Keratinocyte (primary cell): ENCODE measurements around the gene TTC14. TPM values are rescaled to one million over a fixed set of nuclear protein-coding genes. Genes with fewer than 3 reads are reported as not detected.
"Not testable (repeated sequence)": the region's sequence is repeated elsewhere in the genome, so short reads cannot be mapped to it uniquely, and the experiment has no call there.

Experiments
- DNase-seq: peaks from one replicate; pipeline ENCODE4 v3.0.0-alpha.2; 2011; ENCODE audit warnings: low read depth, missing footprints, low spot score
- FAIRE-seq: peaks from 2 replicates; lab custom pipeline; 2011; peaks lifted over from hg19 to GRCh38; lab: Jason Lieb, UNC
- H2AFZ ChIP-seq: 2 replicates; pipeline ENCODE4 v1.6.0; 2012; ENCODE audit warnings: low read length, control low read depth, inconsistent platforms; ENCODE audit not compliant: control insufficient read depth
- H3K27ac ChIP-seq: 2 replicates; pipeline ENCODE4 v1.5.1; 2011; ENCODE audit warnings: low read length; ENCODE audit not compliant: control insufficient read depth, insufficient read depth
- H3K27me3 ChIP-seq: 3 replicates; pipeline ENCODE4 v1.6.0; 2011; ENCODE audit warnings: low read length; ENCODE audit not compliant: control insufficient read depth, insufficient read depth; ENCODE audit errors: extremely low read depth
- H3K36me3 ChIP-seq, 2 experiments: 2 replicates in 1 of 2; 3 replicates in 1 of 2; pipeline ENCODE4 v1.5.1; 2011; ENCODE audit warnings: low read length in 2 of 2, mild to moderate bottlenecking in 1 of 2; ENCODE audit not compliant: control insufficient read depth in 2 of 2, insufficient read depth in 2 of 2; ENCODE audit errors: extremely low read depth in 1 of 2
- H3K4me1 ChIP-seq: 3 replicates; pipeline ENCODE4 v1.5.1; 2011; ENCODE audit warnings: low read length; ENCODE audit not compliant: control insufficient read depth, insufficient read depth; ENCODE audit errors: extremely low read depth
- H3K4me2 ChIP-seq: 3 replicates; pipeline ENCODE4 v1.6.0; 2011; ENCODE audit warnings: low read depth, low read length; ENCODE audit not compliant: control insufficient read depth, insufficient read depth; ENCODE audit errors: extremely low read depth
- H3K4me3 ChIP-seq, 3 experiments: fragments of 200-600 bp in 1 of 3; sonication (generic) in 1 of 3; 2 replicates in 2 of 3; 3 replicates in 1 of 3; pipeline ENCODE4 v1.5.1; 2011 to 2016; ENCODE audit warnings: low read length in 3 of 3, mild to moderate bottlenecking in 3 of 3, control low read depth in 2 of 3, inconsistent platforms in 1 of 3, low read depth in 1 of 3, mixed read lengths in 1 of 3, mixed run types in 1 of 3, moderate library complexity in 1 of 3; ENCODE audit not compliant: control insufficient read depth in 2 of 3, insufficient read depth in 2 of 3; ENCODE audit errors: extremely low read depth in 1 of 3
- H3K79me2 ChIP-seq: 2 replicates; pipeline ENCODE4 v1.6.0; 2012; ENCODE audit warnings: low read length; ENCODE audit not compliant: control insufficient read depth, insufficient read depth
- H3K9ac ChIP-seq: 3 replicates; pipeline ENCODE4 v1.6.0; 2011; ENCODE audit warnings: low read length; ENCODE audit not compliant: control insufficient read depth, insufficient read depth; ENCODE audit errors: extremely low read depth
- H3K9me1 ChIP-seq: 3 replicates; pipeline ENCODE4 v1.6.0; 2011; ENCODE audit warnings: low read length; ENCODE audit not compliant: control insufficient read depth, insufficient read depth; ENCODE audit errors: extremely low read depth
- H3K9me3 ChIP-seq: 2 replicates; pipeline ENCODE4 v1.5.1; 2012; ENCODE audit warnings: low read depth, low read length; ENCODE audit not compliant: control insufficient read depth
- H4K20me1 ChIP-seq: 3 replicates; pipeline ENCODE4 v1.6.0; 2011; ENCODE audit warnings: low read length; ENCODE audit not compliant: control insufficient read depth, insufficient read depth; ENCODE audit errors: extremely low read depth
- EZH2 ChIP-seq: IDR thresholded peaks from one replicate; pipeline ENCODE4 v1.6.1; 2012; ENCODE audit warnings: inconsistent platforms, mild to moderate bottlenecking, low read length, moderate library complexity
- dilution Hi-C: fragments of 300-500 bp; cut with MboI; formaldehyde crosslinking; loops from one replicate; pipeline ENCODE4 v1.7.0; 2020; ENCODE audit warnings: low sequenced_read_pairs; ENCODE audit not compliant: extremely low pct_ligation_motif_present
- polyA plus RNA-seq, 5 experiments: library from polyadenylated mRNA; depleted of rRNA in 3 of 5; stranded (reverse) in 3 of 5; stranded (forward) in 1 of 5; unstranded in 1 of 5; fragments of >200 nt; gene quantifications; 1 replicate in 1 of 5; 2 replicates in 3 of 5; 3 replicates in 1 of 5; pipeline versions ENCODE4 v1.2.1 to v1.2.3, GENCODE V29; 2011 to 2012; ENCODE audit warnings: missing spikeins in 2 of 5, low read depth in 1 of 5, low replicate concordance in 1 of 5
- TF ChIP-seq, protein P1 (sequence below), 3 experiments: IDR thresholded peaks in 1 of 3; conservative IDR thresholded peaks in 1 of 3; optimal IDR thresholded peaks in 1 of 3; 2 replicates in 2 of 3; 3 replicates in 1 of 3; pipeline versions ENCODE3 to v1.5.1; 2011; ENCODE audit warnings: low read length in 3 of 3, mild to moderate bottlenecking in 3 of 3, moderate library complexity in 2 of 3, control low read depth in 1 of 3, inconsistent platforms in 1 of 3; ENCODE audit not compliant: insufficient read depth in 2 of 3; ENCODE audit errors: extremely low read depth in 1 of 3

TTC14 gene
- polyA plus RNA-seq, 1 donor (not counting 4 experiments of a cell fraction or from before 2014, with no cell fraction given), result 30.5 TPM

DNA sequence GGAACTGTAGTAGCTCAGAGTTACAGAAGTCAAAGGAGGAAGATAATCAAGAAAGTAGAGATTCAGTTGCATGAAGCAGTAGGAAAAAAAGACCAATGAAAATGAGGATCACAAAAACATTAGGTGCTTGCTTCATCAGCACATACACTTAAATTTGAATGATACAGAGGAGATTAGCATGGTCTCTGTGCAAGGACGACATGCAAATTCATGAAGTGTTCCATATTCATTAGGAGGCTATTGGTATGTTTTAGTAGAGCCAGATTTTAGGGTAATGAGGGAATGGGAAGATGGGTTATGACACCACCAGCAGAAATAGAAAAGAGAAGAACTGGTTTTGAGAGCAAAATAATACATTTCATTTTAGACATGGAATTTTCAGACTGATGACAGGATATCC, 21.0 kb upstream of the TTC14 start:
- DNase-seq, result no peak
- no peak overlapping the region for H2AFZ ChIP-seq
- no peak overlapping the region for H3K9ac ChIP-seq
- no peaks in the 10 kb centered on the region for H4K20me1 ChIP-seq
- dilution Hi-C loops, result no loop called here
- H3K27me3 ChIP-seq, result no peaks in the 10 kb centered on the region
- H3K79me2 ChIP-seq, result no peaks in the 10 kb centered on the region
- H3K27ac ChIP-seq, result no peak overlapping the region
- H3K36me3 ChIP-seq, result no peaks in the 10 kb centered on the region
- H3K4me1 ChIP-seq, result no peaks in the 10 kb centered on the region
- no peak overlapping the region for H3K4me2 ChIP-seq
- no peak for TF ChIP-seq EZH2
- TF ChIP-seq, protein P1, sequence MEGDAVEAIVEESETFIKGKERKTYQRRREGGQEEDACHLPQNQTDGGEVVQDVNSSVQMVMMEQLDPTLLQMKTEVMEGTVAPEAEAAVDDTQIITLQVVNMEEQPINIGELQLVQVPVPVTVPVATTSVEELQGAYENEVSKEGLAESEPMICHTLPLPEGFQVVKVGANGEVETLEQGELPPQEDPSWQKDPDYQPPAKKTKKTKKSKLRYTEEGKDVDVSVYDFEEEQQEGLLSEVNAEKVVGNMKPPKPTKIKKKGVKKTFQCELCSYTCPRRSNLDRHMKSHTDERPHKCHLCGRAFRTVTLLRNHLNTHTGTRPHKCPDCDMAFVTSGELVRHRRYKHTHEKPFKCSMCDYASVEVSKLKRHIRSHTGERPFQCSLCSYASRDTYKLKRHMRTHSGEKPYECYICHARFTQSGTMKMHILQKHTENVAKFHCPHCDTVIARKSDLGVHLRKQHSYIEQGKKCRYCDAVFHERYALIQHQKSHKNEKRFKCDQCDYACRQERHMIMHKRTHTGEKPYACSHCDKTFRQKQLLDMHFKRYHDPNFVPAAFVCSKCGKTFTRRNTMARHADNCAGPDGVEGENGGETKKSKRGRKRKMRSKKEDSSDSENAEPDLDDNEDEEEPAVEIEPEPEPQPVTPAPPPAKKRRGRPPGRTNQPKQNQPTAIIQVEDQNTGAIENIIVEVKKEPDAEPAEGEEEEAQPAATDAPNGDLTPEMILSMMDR (optimal IDR thresholded peaks at IDR 0.05 in 1 of 3, IDR thresholded peaks at IDR 0.05 in 1 of 3, conservative IDR thresholded peaks at IDR 0.05 in 1 of 3; ENCODE audit: extremely low read depth in 1 of 3, insufficient read depth in 2 of 3, low read length in 3 of 3), result no peak
- FAIRE-seq, result no peak
- H3K4me3 ChIP-seq, result no peak overlapping the region
- H3K9me1 ChIP-seq, result no peaks in the 10 kb centered on the region
- no peaks in the 10 kb centered on the region for H3K9me3 ChIP-seq

DNA sequence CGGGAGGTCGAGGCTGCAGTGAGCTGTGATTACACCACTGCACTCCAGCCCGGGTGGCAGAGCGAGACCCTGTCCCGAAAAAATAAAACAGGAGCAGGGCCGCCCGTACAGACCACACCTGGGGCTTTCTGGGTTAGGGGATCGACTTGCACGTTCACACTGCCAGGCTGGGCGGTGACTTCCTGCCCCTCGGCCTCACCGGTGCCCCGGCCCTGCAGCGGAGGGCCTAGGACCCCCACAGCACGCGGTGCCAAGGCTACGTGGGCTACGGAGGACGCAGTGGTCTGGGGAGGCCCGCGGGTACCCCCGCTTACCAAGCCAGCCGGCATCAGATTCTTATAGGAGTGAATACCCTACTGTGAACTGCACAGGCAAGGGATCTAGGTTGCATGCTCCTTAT, 11.6 kb upstream of the TTC14 start:
- Histone ChIP-seq H3K27ac (no peak overlapping the region), H2AFZ (no peak overlapping the region), H3K36me3 (no peaks in the 10 kb centered on the region), H3K79me2 (no peaks in the 10 kb centered on the region), H3K4me2 (no peak overlapping the region), H3K27me3 (no peaks in the 10 kb centered on the region), H3K9me3 (no peaks in the 10 kb centered on the region), H3K4me3 (no peak overlapping the region), H3K9ac (no peak overlapping the region), H3K4me1 (no peaks in the 10 kb centered on the region), H4K20me1 (no peaks in the 10 kb centered on the region), H3K9me1 (no peaks in the 10 kb centered on the region)
- dilution Hi-C loops, result no loop called here
- DNase-seq, result no peak
- FAIRE-seq, result no peak
- TF ChIP-seq, protein P1 (optimal IDR thresholded peaks at IDR 0.05 in 1 of 3, IDR thresholded peaks at IDR 0.05 in 1 of 3, conservative IDR thresholded peaks at IDR 0.05 in 1 of 3; ENCODE audit: extremely low read depth in 1 of 3, insufficient read depth in 2 of 3, low read length in 3 of 3), result no peak
- no peak for TF ChIP-seq EZH2

DNA sequence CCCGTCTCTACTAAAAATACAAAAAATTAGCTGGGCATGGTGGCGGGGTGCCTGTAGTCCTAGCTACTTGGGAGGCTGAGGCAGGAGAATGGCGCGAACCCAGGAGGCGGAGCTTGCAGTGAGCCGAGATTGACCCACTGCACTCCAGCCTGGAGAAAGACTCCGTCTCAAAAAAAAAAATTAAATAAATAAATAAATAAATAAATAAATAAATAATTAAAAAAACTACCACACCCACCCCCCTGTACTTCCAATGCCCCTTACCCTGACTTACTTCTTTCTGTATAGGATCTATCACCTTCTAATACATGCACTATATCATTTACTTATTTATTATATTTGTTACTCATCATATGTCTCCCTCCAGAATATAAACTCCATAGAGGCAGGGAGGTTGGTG, 8.3 kb upstream of the TTC14 start:
- H3K27ac ChIP-seq, H2AFZ ChIP-seq, H3K36me3 ChIP-seq, H4K20me1 ChIP-seq, H3K4me3 ChIP-seq, H3K9ac ChIP-seq, dilution Hi-C loops, DNase-seq, FAIRE-seq, H3K79me2 ChIP-seq, H3K9me1 ChIP-seq, H3K4me1 ChIP-seq, H3K27me3 ChIP-seq, H3K9me3 ChIP-seq, H3K4me2 ChIP-seq: not testable (repeated sequence)
